Tongue (tissue), 3 donors: ENCODE measurements around the gene PTPRCAP. TPM values are rescaled to one million over a fixed set of nuclear protein-coding genes. Genes with fewer than 3 reads are reported as not detected.
A peak's percentile ranks its signal among the peaks of the same experiment; 100 is the strongest.

Source experiments
- DNase-seq: peaks from one replicate; pipeline ENCODE4 v3.0.0-alpha.2; 2015
- small RNA-seq: library from RNA; depleted of rRNA; stranded (forward); fragments of <200 nt; gene quantifications from one replicate; pipeline ENCODE3, GENCODE V24; 2014; ENCODE audit warnings: low replicate concordance
- total RNA-seq: library from RNA; depleted of rRNA; stranded (reverse); fragments of >200 nt; gene quantifications from one replicate; pipeline ENCODE4 v1.2.3, GENCODE V29; 2014

Gene PTPRCAP
- total RNA-seq, 1 donor from 2014 or later: 1.2 TPM

- DNase-seq: no peak
Measured at GRCh38 chr11:67395555-67396258, 41.8 kb downstream of the PTPRCAP start.

- no peak for DNase-seq
Measured at GRCh38 chr11:67393990-67394389, 43.5 kb downstream of the PTPRCAP start.

GRCh38 chr11:67393437-67393836 lies 44.0 kb downstream of the PTPRCAP start:
- no peak for DNase-seq

GRCh38 chr11:67392183-67392715 lies 45.2 kb downstream of the PTPRCAP start:
- DNase-seq: no peak

- peak; percentile 98 for DNase-seq
Measured at GRCh38 chr11:67391304-67392182, 45.9 kb downstream of the PTPRCAP start, which contains the start of gene RAD9A. TSS of gene RAD9A (plus strand) at chr11:67391986. CDS start at chr11:67392045, 59 bp downstream.

GRCh38 chr11:67390947-67391303 lies 46.6 kb downstream of the PTPRCAP start:
- DNase-seq: no peak

- DNase-seq: no peak
Measured at GRCh38 chr11:67389477-67389876, 48.0 kb downstream of the PTPRCAP start.

- DNase-seq: no peak
Measured at GRCh38 chr11:67387518-67387917, 50.0 kb downstream of the PTPRCAP start.

- DNase-seq: no peak
Measured at GRCh38 chr11:67387069-67387468, 50.4 kb downstream of the PTPRCAP start.

Small RNA genes within 50 kb of the gene (small RNA-seq; reads per million reads assigned to genes)
- gene RNU6-1238P: not detected

Other genes starting within 250 kb of the PTPRCAP start
- gene GRK2, start 171.2 kb downstream of the PTPRCAP start, total RNA-seq: 47.8 TPM
- 36.9 TPM for gene ANKRD13D, start 148.4 kb downstream of the PTPRCAP start, total RNA-seq
- gene SSH3, start 134.2 kb downstream of the PTPRCAP start, total RNA-seq: 35.6 TPM
- 20.1 TPM for gene POLD4, start 84.1 kb downstream of the PTPRCAP start, total RNA-seq
- gene CLCF1, start 64.1 kb downstream of the PTPRCAP start, total RNA-seq: 5.3 TPM
- gene RAD9A, start 45.7 kb downstream of the PTPRCAP start, total RNA-seq: 13.3 TPM
- 121 TPM for gene PPP1CA, start 35.8 kb downstream of the PTPRCAP start, total RNA-seq
- 1.0 TPM for gene TBC1D10C, start 33.6 kb downstream of the PTPRCAP start, total RNA-seq
- gene CARNS1, start 22.0 kb downstream of the PTPRCAP start, total RNA-seq: 39.0 TPM
- 65.2 TPM for gene RPS6KB2, start 9.2 kb downstream of the PTPRCAP start, total RNA-seq
- 45.0 TPM for gene CORO1B, start 5.8 kb upstream of the PTPRCAP start, total RNA-seq
- gene GPR152, start 15.0 kb upstream of the PTPRCAP start, total RNA-seq: not detected
- gene CABP4, start 17.7 kb upstream of the PTPRCAP start, total RNA-seq: 1.1 TPM
- 83.5 TPM for gene TMEM134, start 31.6 kb upstream of the PTPRCAP start, total RNA-seq
- gene AIP, start 45.3 kb upstream of the PTPRCAP start, total RNA-seq: 42.2 TPM
- 17.1 TPM for gene PITPNM1, start 67.7 kb upstream of the PTPRCAP start, total RNA-seq
- 10.3 TPM for gene CDK2AP2, start 70.5 kb upstream of the PTPRCAP start, total RNA-seq
- not detected for gene CABP2, start 85.8 kb upstream of the PTPRCAP start, total RNA-seq
- 431 TPM for gene GSTP1, start 146.1 kb upstream of the PTPRCAP start, total RNA-seq
- 273 TPM for gene NDUFV1, start 169.3 kb upstream of the PTPRCAP start, total RNA-seq
- gene NUDT8, start 192.3 kb upstream of the PTPRCAP start, total RNA-seq: 4.9 TPM
- not detected for gene TBX10, start 202.1 kb upstream of the PTPRCAP start, total RNA-seq
- not detected for gene ACY3, start 213.0 kb upstream of the PTPRCAP start, total RNA-seq
- 3.3 TPM for gene ALDH3B2, start 236.9 kb upstream of the PTPRCAP start, total RNA-seq